MCF 10A (cell line): ENCODE data around the gene TEPSIN. TPM values are rescaled to one million over a fixed set of nuclear protein-coding genes. Genes with fewer than 3 reads are reported as not detected.
A peak's percentile ranks its signal among the peaks of the same experiment; 100 is the strongest.
"Not testable (repeated sequence)": the region's sequence is repeated elsewhere in the genome, so short reads cannot be mapped to it uniquely, and the experiment has no call there.

Source experiments
- BruUV-seq: library from RNA; stranded (reverse); fragments of 400-500 nt; replicated peaks from 2 replicates; lab custom pipeline; 2021; lab: Mats Ljungman, UMichigan
- CTCF ChIA-PET: fragments of 300-600 bp; sonication (Branson Sonifier 250); formaldehyde crosslinking; extraction: SDS; loops from one replicate; lab custom pipeline; 2021; ENCODE audit warnings: antibody characterized with exemption, inconsistent platforms; lab: Yijun Ruan, JAX
- POLR2A ChIA-PET: fragments of 300-600, 350-650 bp; sonication (Branson Sonifier 250); formaldehyde crosslinking; extraction: SDS; loops from one replicate; lab custom pipeline; 2020; ENCODE audit warnings: antibody characterized with exemption, inconsistent platforms; lab: Yijun Ruan, JAX
- DNase-seq: peaks from one replicate; pipeline ENCODE4 v3.0.0-alpha.2; 2018; ENCODE audit not compliant: unreplicated experiment
- H3K27ac Mint-ChIP-seq: one replicate; pipeline ENCODE4 v1.8.0; 2022; ENCODE audit warnings: mild to moderate bottlenecking, low read depth, mixed read lengths; ENCODE audit not compliant: unreplicated experiment
- H3K27me3 Mint-ChIP-seq: one replicate; pipeline ENCODE4 v1.8.0; 2022; ENCODE audit warnings: mixed read lengths; ENCODE audit not compliant: insufficient read depth, unreplicated experiment
- H3K36me3 Mint-ChIP-seq: one replicate; pipeline ENCODE4 v1.8.0; 2022; ENCODE audit warnings: mild to moderate bottlenecking, moderate library complexity, mixed read lengths; ENCODE audit not compliant: insufficient read depth, unreplicated experiment
- H3K4me1 Mint-ChIP-seq: one replicate; pipeline ENCODE4 v1.8.0; 2022; ENCODE audit warnings: mixed read lengths; ENCODE audit not compliant: insufficient read depth, unreplicated experiment
- H3K4me3 Mint-ChIP-seq: one replicate; pipeline ENCODE4 v1.8.0; 2022; ENCODE audit warnings: mild to moderate bottlenecking, moderate library complexity, mixed read lengths; ENCODE audit not compliant: unreplicated experiment
- H3K9me3 Mint-ChIP-seq: one replicate; pipeline ENCODE4 v1.8.0; 2022; ENCODE audit warnings: mixed read lengths; ENCODE audit not compliant: unreplicated experiment
- CTCF ChIP-seq: fragments of 200-600 bp; IDR thresholded peaks from one replicate; pipeline ENCODE4 v1.8.0; 2022; ENCODE audit warnings: antibody characterized with exemption, mild to moderate bottlenecking; ENCODE audit not compliant: unreplicated experiment
- intact Hi-C: fragments of 100-400 bp; cut with micrococcal nuclease; formaldehyde crosslinking; loops from 2 replicates; pipeline ENCODE4 v1.14.1; 2022
- total RNA-seq: library from RNA; stranded (reverse); gene quantifications from 2 replicates; pipeline ENCODE4 v1.2.3, GENCODE V29; 2022

The TEPSIN gene
- total RNA-seq, 1 experiment from 2014 or later = 27.4 TPM

- intact Hi-C loops = no loop called here
- DNase-seq = no peak
- Mint-ChIP-seq H3K36me3 (peaks cover 13% of the 10 kb centered on the region), H3K9me3 (peaks cover 7% of the 10 kb centered on the region), H3K27ac (no peak overlapping the region), H3K27me3 (no peaks in the 10 kb centered on the region), H3K4me3 (no peak overlapping the region), H3K4me1 (peaks cover 6% of the 10 kb centered on the region)
- POLR2A ChIA-PET = interaction anchor here (0.6 to 2.6 kb wide), 2 partner anchors 8 to 11 kb away, joined by 5 to 11 read pairs; partner anchors contain the start of genes NDUFAF8 and TEPSIN
- CTCF ChIA-PET = interaction anchor here (0.5 to 0.6 kb wide), 2 partner anchors 305 to 925 kb away, joined by 3 read pairs; no protein-coding TSS in a partner anchor
- no TSS peak for BruUV-seq
- TF ChIP-seq CTCF = peak; percentile 28
Observed at GRCh38 chr17:81230043-81230820, 8.6 kb downstream of the TEPSIN start.

GRCh38 chr17:81229666-81229920 is 9.3 kb downstream of the TEPSIN start:
- H3K36me3 Mint-ChIP-seq = peaks cover 13% of the 10 kb centered on the region
- ChIA-PET CTCF (interaction anchor here (0.6 kb wide), 1 partner anchor 305 kb away, joined by 3 read pairs; no protein-coding TSS in a partner anchor), POLR2A (interaction anchor here (0.6 to 2.6 kb wide), 2 partner anchors 9 to 10 kb away, joined by 5 to 11 read pairs; partner anchors contain the start of genes NDUFAF8 and TEPSIN)
- no peak overlapping the region for H3K4me3 Mint-ChIP-seq
- DNase-seq = no peak
- H3K4me1 Mint-ChIP-seq = no peaks in the 10 kb centered on the region
- TF ChIP-seq CTCF = no peak
- intact Hi-C loops = no loop called here
- peaks cover 7% of the 10 kb centered on the region for H3K9me3 Mint-ChIP-seq
- no peaks in the 10 kb centered on the region for H3K27me3 Mint-ChIP-seq
- BruUV-seq = no TSS peak
- no peak overlapping the region for H3K27ac Mint-ChIP-seq

GRCh38 chr17:81228834-81229665 is 9.8 kb downstream of the TEPSIN start:
- intact Hi-C loops = no loop called here
- peaks cover 7% of the 10 kb centered on the region for H3K9me3 Mint-ChIP-seq
- no peak overlapping the region for H3K27ac Mint-ChIP-seq
- no TSS peak for BruUV-seq
- POLR2A ChIA-PET = interaction anchor here (2.6 kb wide), 1 partner anchor 9 kb away, joined by 11 read pairs; the partner anchor contains the start of genes NDUFAF8 and TEPSIN
- CTCF ChIA-PET = no interaction called here
- TF ChIP-seq CTCF = no peak
- H3K36me3 Mint-ChIP-seq = peaks cover 13% of the 10 kb centered on the region
- no peak for DNase-seq
- H3K4me3 Mint-ChIP-seq = no peak overlapping the region
- no peaks in the 10 kb centered on the region for H3K27me3 Mint-ChIP-seq
- H3K4me1 Mint-ChIP-seq = no peaks in the 10 kb centered on the region

GRCh38 chr17:81228420-81228819 is 10.4 kb downstream of the TEPSIN start:
- Mint-ChIP-seq H3K27me3 (no peaks in the 10 kb centered on the region), H3K27ac (no peak overlapping the region), H3K9me3 (peaks cover 7% of the 10 kb centered on the region), H3K36me3 (peaks cover 13% of the 10 kb centered on the region), H3K4me3 (no peak overlapping the region), H3K4me1 (peaks cover 4% of the 10 kb centered on the region)
- POLR2A ChIA-PET = interaction anchor here (2.6 kb wide), 1 partner anchor 10 kb away, joined by 11 read pairs; the partner anchor contains the start of genes NDUFAF8 and TEPSIN
- DNase-seq = no peak
- intact Hi-C loops = no loop called here
- no peak for TF ChIP-seq CTCF
- no TSS peak for BruUV-seq
- CTCF ChIA-PET = no interaction called here

- H3K4me3 Mint-ChIP-seq, CTCF ChIA-PET, H3K9me3 Mint-ChIP-seq, DNase-seq, H3K27ac Mint-ChIP-seq, H3K27me3 Mint-ChIP-seq, intact Hi-C loops, H3K4me1 Mint-ChIP-seq, BruUV-seq: not testable (repeated sequence)
- POLR2A ChIA-PET = interaction anchor here (2.1 kb wide), 1 partner anchor 10 kb away, joined by 15 read pairs; the partner anchor contains the start of genes NDUFAF8 and TEPSIN
- peaks cover 13% of the 10 kb centered on the region for H3K36me3 Mint-ChIP-seq
Observed at GRCh38 chr17:81227630-81228029, 11.2 kb downstream of the TEPSIN start.
